RWPE2 (cell line): ENCODE results near the gene CTR9.

ENCODE experiments used
- ATAC-seq: fragments of 200-7000 bp; cut with Tn5 transposase; 3 replicates; pipeline ENCODE4 v1.9.1; 2021; ENCODE audit warnings: low read depth
- DNase-seq: peaks from one replicate; pipeline ENCODE4 v3.0.0-alpha.2; 2020; ENCODE audit warnings: low spot score
- H3K27ac ChIP-seq: fragments of 450-650 bp; 2 replicates; pipeline ENCODE4 v1.5.1; 2017; ENCODE audit warnings: mild to moderate bottlenecking; ENCODE audit not compliant: poor library complexity, severe bottlenecking
- H3K27me3 ChIP-seq: fragments of 250-450 bp; sonication (Bioruptor Pico); 2 replicates; pipeline ENCODE4 v1.5.1; 2021; ENCODE audit warnings: mild to moderate bottlenecking, moderate library complexity; ENCODE audit not compliant: insufficient read depth, poor library complexity, severe bottlenecking
- H3K36me3 ChIP-seq: fragments of 250-450 bp; sonication (Bioruptor Pico); 2 replicates; pipeline ENCODE4 v1.5.1; 2020; ENCODE audit warnings: low read depth, mild to moderate bottlenecking, moderate library complexity
- H3K4me1 ChIP-seq: fragments of 250-450 bp; sonication (Bioruptor Pico); 2 replicates; pipeline ENCODE4 v1.5.1; 2021; ENCODE audit warnings: mild to moderate bottlenecking, moderate library complexity; ENCODE audit not compliant: insufficient read depth, poor library complexity, severe bottlenecking
- H3K4me3 ChIP-seq: fragments of 250-450 bp; sonication (Bioruptor Pico); 2 replicates; pipeline ENCODE4 v1.5.1; 2021; ENCODE audit warnings: mild to moderate bottlenecking, moderate library complexity; ENCODE audit not compliant: severe bottlenecking
- H3K9me3 ChIP-seq: fragments of 250-450 bp; sonication (Bioruptor Pico); 2 replicates; pipeline ENCODE4 v1.5.1; 2021; ENCODE audit warnings: mild to moderate bottlenecking, moderate library complexity; ENCODE audit not compliant: severe bottlenecking
- CTCF ChIP-seq: fragments of 450-650 bp; IDR thresholded peaks from one replicate; pipeline ENCODE4 v1.5.1; 2017; ENCODE audit warnings: mild to moderate bottlenecking, moderate library complexity; ENCODE audit not compliant: poor library complexity, severe bottlenecking

Gene CTR9

DNA sequence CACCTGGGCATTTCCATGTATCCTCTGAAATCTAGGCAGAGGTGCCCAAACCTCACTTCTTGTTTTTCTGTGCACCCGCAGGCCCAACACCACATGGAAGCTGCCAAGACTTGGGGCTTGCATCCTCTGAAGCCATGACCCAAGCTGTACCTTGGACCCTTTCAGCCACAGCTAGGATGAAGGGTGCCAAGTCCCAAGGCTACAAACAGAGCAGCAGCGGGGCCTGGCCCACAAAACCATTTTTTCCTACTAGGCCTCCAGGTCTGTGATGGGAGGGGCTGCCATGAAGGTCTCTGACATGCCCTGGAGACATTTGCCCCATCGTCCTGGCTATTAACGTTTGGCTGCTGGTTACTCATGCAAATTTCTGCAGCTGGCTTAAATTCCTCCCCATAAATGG lies 78.1 kb downstream of the CTR9 start:
- Histone ChIP-seq H3K9me3 (no peaks in the 10 kb centered on the region), H3K4me3 (no peak overlapping the region), H3K27ac (no peak overlapping the region), H3K36me3 (no peaks in the 10 kb centered on the region), H3K27me3 (no peaks in the 10 kb centered on the region), H3K4me1 (no peaks in the 10 kb centered on the region)
- no peak for TF ChIP-seq CTCF
- DNase-seq (no peak), ATAC-seq (no peak)
